Skeletal muscle tissue (tissue), 4 donors: ENCODE results near the gene NRXN3. TPM values are rescaled to one million over a fixed set of nuclear protein-coding genes. Genes with fewer than 3 reads are reported as not detected.

Experiments
- H3K27ac ChIP-seq: one replicate; pipeline ENCODE4 v1.7.0; 2013; ENCODE audit warnings: mild to moderate bottlenecking, low read depth, low read length, inconsistent platforms
- H3K27me3 ChIP-seq, 3 donors: one replicate each; pipeline ENCODE4 v1.7.0; 2013; ENCODE audit warnings: low read length in 3 of 3; ENCODE audit not compliant: control insufficient read depth in 3 of 3, insufficient read depth in 3 of 3
- H3K36me3 ChIP-seq, 3 donors: one replicate each; pipeline ENCODE4 v1.7.0; 2013; ENCODE audit warnings: low read length in 3 of 3; ENCODE audit not compliant: control insufficient read depth in 3 of 3, insufficient read depth in 3 of 3
- H3K4me1 ChIP-seq, 3 donors: one replicate each; pipeline ENCODE4 v1.7.0; 2013; ENCODE audit warnings: low read length in 3 of 3, mild to moderate bottlenecking in 3 of 3; ENCODE audit not compliant: control insufficient read depth in 3 of 3, insufficient read depth in 3 of 3
- H3K4me3 ChIP-seq, 3 donors: one replicate each; pipeline ENCODE4 v1.7.0; 2013; ENCODE audit warnings: low read length in 3 of 3
- H3K9ac ChIP-seq, 3 donors: one replicate each; pipeline ENCODE4 v1.7.0; 2013; ENCODE audit warnings: low read length in 3 of 3, mild to moderate bottlenecking in 3 of 3, moderate library complexity in 2 of 3, low read depth in 1 of 3
- H3K9me3 ChIP-seq, 3 donors: one replicate each; pipeline ENCODE4 v1.7.0; 2013; ENCODE audit warnings: low read length in 3 of 3; ENCODE audit not compliant: control insufficient read depth in 3 of 3
- total RNA-seq: library from RNA; depleted of rRNA; stranded (reverse); fragments of >200 nt; gene quantifications from one replicate; pipeline ENCODE4 v1.2.3, GENCODE V29; 2014
- donor health status: Osteomylitis.

The NRXN3 gene
- total RNA-seq, 1 donor from 2014 or later, result 0.52 TPM

DNA sequence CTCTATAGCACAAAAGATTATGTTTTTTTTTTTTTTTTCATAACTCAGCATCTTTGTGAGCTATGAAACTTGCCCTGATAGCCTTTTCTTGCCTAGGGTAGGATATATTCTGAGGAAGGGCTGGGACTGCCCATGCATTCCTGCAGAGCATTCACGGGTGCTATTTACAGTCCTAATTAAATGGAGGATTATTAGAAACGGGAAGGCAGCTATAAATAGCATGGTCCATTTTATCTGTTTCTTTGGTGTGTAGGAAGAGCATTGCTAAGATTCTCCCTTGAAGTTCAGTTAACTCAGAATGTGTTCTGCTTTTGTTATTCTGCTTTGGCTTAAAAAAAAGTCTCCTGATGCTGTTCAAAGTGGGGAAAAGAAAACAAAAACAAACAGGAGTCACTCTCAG, 1410.2 kb downstream of the NRXN3 start:
- no peaks in the 10 kb centered on the region for H3K27me3 ChIP-seq
- H3K9ac ChIP-seq, result no peak overlapping the region

GRCh38 chr14:79580906-79581305, 1410.7 kb downstream of the NRXN3 start:
- H3K27ac ChIP-seq, result no peak overlapping the region
- H3K36me3 ChIP-seq, result no peaks in the 10 kb centered on the region
- H3K27me3 ChIP-seq, result no peaks in the 10 kb centered on the region
- no peaks in the 10 kb centered on the region for H3K9me3 ChIP-seq
- no peak overlapping the region for H3K4me3 ChIP-seq
- no peak overlapping the region for H3K9ac ChIP-seq
- H3K4me1 ChIP-seq, result peaks cover 0 to 6% (median 4%) of the 10 kb centered on the region in 3 donors

More for the DNA sequence above, 1410.2 kb downstream of the NRXN3 start:
- no peak overlapping the region for H3K27ac ChIP-seq
- no peak overlapping the region for H3K4me3 ChIP-seq
- no peaks in the 10 kb centered on the region for H3K36me3 ChIP-seq
- peaks cover 0 to 5% (median 5%) of the 10 kb centered on the region in 3 donors for H3K4me1 ChIP-seq
- no peaks in the 10 kb centered on the region for H3K9me3 ChIP-seq

DNA sequence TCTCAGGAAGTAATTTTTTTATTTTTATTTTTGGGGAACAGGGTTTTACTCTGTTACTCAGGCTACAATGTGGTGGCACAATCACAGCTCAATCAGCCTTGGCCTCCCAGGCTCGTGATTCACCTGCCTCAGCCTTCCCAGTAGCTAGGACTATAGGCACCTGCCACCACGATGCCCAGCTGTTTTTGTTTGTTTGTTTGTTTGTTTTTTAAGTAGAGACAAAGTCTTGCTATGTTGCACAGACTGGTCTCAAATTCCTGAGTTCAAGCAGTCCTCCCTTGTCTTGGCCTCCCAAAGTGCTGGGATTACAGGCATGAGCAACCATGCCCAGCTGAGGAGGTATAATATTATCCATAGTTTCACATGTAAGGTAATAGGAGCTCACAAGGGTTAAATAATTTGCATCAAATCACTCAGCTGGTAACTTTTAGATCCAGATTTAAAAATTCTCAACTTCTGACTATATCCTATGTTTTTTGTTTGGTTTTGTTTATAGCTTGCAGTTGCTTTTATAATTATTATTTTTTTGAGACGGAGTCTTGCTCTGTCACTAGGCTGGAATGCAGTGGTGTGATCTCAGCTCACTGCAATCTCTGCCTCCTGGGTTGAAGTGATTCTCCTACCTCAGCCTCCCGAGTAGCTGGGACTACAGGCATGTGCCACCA, 1411.9 kb downstream of the NRXN3 start:
- Histone ChIP-seq H3K4me1 (peaks cover 0 to 3% (median 3%) of the 10 kb centered on the region in 3 donors), H3K9me3 (no peaks in the 10 kb centered on the region), H3K27me3 (no peaks in the 10 kb centered on the region), H3K36me3 (no peaks in the 10 kb centered on the region), H3K9ac (no peak overlapping the region), H3K27ac (no peak overlapping the region), H3K4me3 (no peak overlapping the region)

- Histone ChIP-seq H3K27ac (no peak overlapping the region), H3K4me3 (no peak overlapping the region), H3K9ac (no peak overlapping the region), H3K4me1 (peaks cover 0 to 5% (median 3%) of the 10 kb centered on the region in 3 donors), H3K9me3 (no peaks in the 10 kb centered on the region), H3K27me3 (no peaks in the 10 kb centered on the region), H3K36me3 (no peaks in the 10 kb centered on the region)
Observed at GRCh38 chr14:79583738-79584408, 1413.7 kb downstream of the NRXN3 start.

- H3K9me3 ChIP-seq, result no peaks in the 10 kb centered on the region
- no peak overlapping the region for H3K9ac ChIP-seq
- H3K4me1 ChIP-seq, result peaks cover 0 to 5% (median 3%) of the 10 kb centered on the region in 3 donors
- no peaks in the 10 kb centered on the region for H3K36me3 ChIP-seq
- no peak overlapping the region for H3K27ac ChIP-seq
- no peaks in the 10 kb centered on the region for H3K27me3 ChIP-seq
- no peak overlapping the region for H3K4me3 ChIP-seq
Observed at GRCh38 chr14:79584679-79585078, 1414.5 kb downstream of the NRXN3 start.

- Histone ChIP-seq H3K9ac (no peak overlapping the region), H3K4me3 (no peak overlapping the region), H3K27ac (no peak overlapping the region), H3K27me3 (no peaks in the 10 kb centered on the region), H3K9me3 (no peaks in the 10 kb centered on the region), H3K4me1 (peaks cover 0 to 5% (median 3%) of the 10 kb centered on the region in 3 donors), H3K36me3 (no peaks in the 10 kb centered on the region)
Observed at GRCh38 chr14:79585845-79586244, 1415.7 kb downstream of the NRXN3 start.

GRCh38 chr14:79586416-79586815, 1416.2 kb downstream of the NRXN3 start:
- no peak overlapping the region for H3K27ac ChIP-seq
- H3K9ac ChIP-seq, result no peak overlapping the region
- no peaks in the 10 kb centered on the region for H3K9me3 ChIP-seq
- H3K36me3 ChIP-seq, result no peaks in the 10 kb centered on the region
- H3K4me3 ChIP-seq, result no peak overlapping the region
- peaks cover 0 to 5% (median 3%) of the 10 kb centered on the region in 3 donors for H3K4me1 ChIP-seq
- H3K27me3 ChIP-seq, result no peaks in the 10 kb centered on the region

- Histone ChIP-seq H3K27ac (no peak overlapping the region), H3K9me3 (no peaks in the 10 kb centered on the region), H3K36me3 (no peaks in the 10 kb centered on the region), H3K9ac (no peak overlapping the region), H3K27me3 (no peaks in the 10 kb centered on the region), H3K4me1 (peaks cover 0 to 5% (median 3%) of the 10 kb centered on the region in 3 donors), H3K4me3 (no peak overlapping the region)
Observed at GRCh38 chr14:79586989-79587598, 1416.9 kb downstream of the NRXN3 start.

DNA sequence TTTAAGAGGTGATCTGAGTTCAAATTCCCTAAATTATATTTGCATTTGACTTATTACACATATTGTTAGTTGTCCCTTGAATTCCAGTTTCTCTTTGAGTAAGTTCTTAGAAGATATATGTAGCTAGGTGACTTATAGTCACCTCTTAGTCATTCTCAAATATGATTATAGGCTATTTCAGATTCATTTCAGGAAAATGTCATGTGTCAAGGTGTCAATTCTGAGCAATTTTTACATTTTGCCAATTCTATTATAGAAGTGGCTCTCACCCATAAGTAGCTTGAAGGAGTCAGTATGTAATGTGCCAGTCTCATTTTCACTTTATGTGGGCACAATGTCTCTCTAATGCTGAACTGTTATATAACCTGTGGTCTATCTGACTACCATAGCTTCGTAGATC, 1417.7 kb downstream of the NRXN3 start:
- no peaks in the 10 kb centered on the region for H3K9me3 ChIP-seq
- no peak overlapping the region for H3K4me3 ChIP-seq
- no peaks in the 10 kb centered on the region for H3K36me3 ChIP-seq
- no peak overlapping the region for H3K27ac ChIP-seq
- peaks cover 0 to 5% (median 3%) of the 10 kb centered on the region in 3 donors for H3K4me1 ChIP-seq
- H3K9ac ChIP-seq, result no peak overlapping the region
- no peaks in the 10 kb centered on the region for H3K27me3 ChIP-seq

DNA sequence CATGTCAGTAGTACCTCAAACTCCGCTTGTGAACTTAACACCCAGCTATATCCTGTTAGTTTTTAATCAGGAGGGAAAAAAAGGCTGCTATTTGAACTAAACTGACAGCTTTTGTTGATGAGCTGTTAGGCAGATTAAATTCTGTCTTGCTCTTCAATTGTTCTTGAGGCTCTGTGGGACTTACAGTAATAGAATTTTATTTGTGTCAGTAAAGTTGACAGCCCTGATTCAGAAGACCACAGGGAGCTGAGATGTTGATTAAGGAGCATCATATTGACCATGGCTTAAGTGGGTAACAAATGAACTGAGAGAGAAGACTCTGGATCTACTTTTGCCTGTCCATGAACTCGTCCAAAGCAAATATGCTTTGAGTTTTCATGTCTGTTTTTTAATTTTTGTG, 1418.2 kb downstream of the NRXN3 start:
- no peaks in the 10 kb centered on the region for H3K27me3 ChIP-seq
- H3K27ac ChIP-seq, result no peak overlapping the region
- no peak overlapping the region for H3K4me3 ChIP-seq
- peaks cover 0 to 5% (median 3%) of the 10 kb centered on the region in 3 donors for H3K4me1 ChIP-seq
- no peak overlapping the region for H3K9ac ChIP-seq
- H3K36me3 ChIP-seq, result no peaks in the 10 kb centered on the region
- H3K9me3 ChIP-seq, result no peaks in the 10 kb centered on the region
